ENCODE data around the gene SUCLG1. TPM values are rescaled to one million over a fixed set of nuclear protein-coding genes. Genes with fewer than 3 reads are reported as not detected.
"Not testable (repeated sequence)": the region's sequence is repeated elsewhere in the genome, so short reads cannot be mapped to it uniquely, and the experiment has no call there.

SUCLG1 gene
- total and polyA plus RNA-seq, 3 experiments from 2014 or later: 66.8 to 86.0 (median 72.7) TPM

DNA sequence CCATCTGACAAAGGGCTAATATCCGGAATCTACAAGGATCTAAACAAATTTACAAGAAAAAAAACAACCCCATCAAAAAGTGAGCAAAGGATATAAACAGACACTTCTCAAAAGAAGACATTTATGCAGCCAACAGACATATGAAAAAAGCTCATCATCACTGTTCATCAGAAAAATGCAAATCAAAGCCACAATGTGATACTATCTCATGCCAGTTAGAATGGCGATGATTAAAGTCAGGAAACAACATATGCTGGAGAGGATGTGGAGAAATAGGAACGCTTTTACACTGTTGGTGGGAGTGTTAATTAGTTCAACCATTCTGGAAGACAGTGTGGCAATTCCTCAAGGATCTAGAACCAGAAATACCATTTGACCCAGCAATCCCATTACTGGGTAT is 57.0 kb downstream of the SUCLG1 start:
- H3K36me3 Mint-ChIP-seq; H3K4me3 ChIP-seq (ENCODE audit: low read length); H3K4me3 Mint-ChIP-seq; H3K9me3 ChIP-seq (ENCODE audit: low read length); H3K27me3 ChIP-seq (ENCODE audit: insufficient read depth, low read length, poor library complexity, severe bottlenecking); CTCF ChIA-PET; H3K27me3 Mint-ChIP-seq; DNase-seq; POLR2A ChIA-PET; H3K36me3 ChIP-seq (ENCODE audit: insufficient read depth, low read length); H3K4me1 ChIP-seq (ENCODE audit: insufficient read depth, low read length); H3K4me1 Mint-ChIP-seq; H3K9me3 Mint-ChIP-seq; H3K27ac Mint-ChIP-seq; H3K27ac ChIP-seq (ENCODE audit: low read depth, low read length): not testable (repeated sequence)

DNA sequence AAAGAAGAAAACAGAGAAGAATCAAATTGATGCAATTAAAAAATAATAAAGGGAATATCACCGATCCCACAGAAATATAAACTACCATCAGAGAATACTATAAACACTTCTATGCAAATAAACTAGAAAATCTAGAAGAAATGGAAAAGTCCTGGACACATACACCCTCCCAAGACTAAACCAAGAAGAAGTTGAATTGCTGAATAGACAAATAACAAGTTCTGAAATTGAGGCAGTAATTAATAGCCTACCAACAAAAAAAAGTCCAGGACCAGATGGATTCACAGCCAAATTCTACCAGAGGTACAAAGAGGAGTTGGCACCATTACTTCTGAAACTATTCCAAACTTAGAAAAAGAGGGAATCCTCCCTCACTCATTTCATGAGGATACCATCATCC is 59.2 kb downstream of the SUCLG1 start:
- H3K9me3 Mint-ChIP-seq; H3K4me1 ChIP-seq (ENCODE audit: insufficient read depth, low read length); H3K27ac ChIP-seq (ENCODE audit: low read depth, low read length); DNase-seq; CTCF ChIA-PET; H3K36me3 Mint-ChIP-seq; H3K27me3 ChIP-seq (ENCODE audit: insufficient read depth, low read length, poor library complexity, severe bottlenecking); POLR2A ChIA-PET; H3K9me3 ChIP-seq (ENCODE audit: low read length); H3K27me3 Mint-ChIP-seq; H3K4me3 Mint-ChIP-seq; H3K4me3 ChIP-seq (ENCODE audit: low read length); H3K4me1 Mint-ChIP-seq; H3K36me3 ChIP-seq (ENCODE audit: insufficient read depth, low read length); H3K27ac Mint-ChIP-seq: not testable (repeated sequence)

DNA sequence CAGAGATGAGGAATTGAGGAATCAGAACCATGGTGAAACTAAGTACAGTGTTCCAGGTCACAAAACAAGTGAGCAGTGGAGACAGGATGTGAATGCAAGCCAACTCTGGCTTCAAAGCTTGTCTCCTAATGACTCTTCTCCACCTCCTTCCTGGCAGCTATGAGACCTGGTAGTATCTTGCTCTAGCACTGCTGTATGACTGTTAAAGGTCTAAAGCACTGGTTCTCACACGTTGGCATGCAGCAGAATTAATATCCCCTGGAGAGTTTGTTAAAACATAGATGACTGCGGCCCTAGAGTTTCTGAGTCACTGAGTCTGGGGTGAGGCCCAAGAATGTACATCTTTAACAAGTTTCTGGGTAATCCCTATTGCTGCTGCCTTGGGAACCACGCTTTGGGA is 63.3 kb downstream of the SUCLG1 start:
- Mint-ChIP-seq H3K4me1 (no peaks in the 10 kb centered on the region), H3K4me3 (no peak overlapping the region), H3K27me3 (peaks cover 11 to 14% of the 10 kb centered on the region in 2 donors), H3K27ac (no peak overlapping the region), H3K9me3 (peaks cover 0 to 2% (median 0%) of the 10 kb centered on the region in 5 donors), H3K36me3 (peaks cover 0 to 12% (median 4%) of the 10 kb centered on the region in 3 donors)
- Histone ChIP-seq H3K4me3 (ENCODE audit: low read length) (no peak overlapping the region), H3K27me3 (ENCODE audit: insufficient read depth, low read length, poor library complexity, severe bottlenecking) (no peaks in the 10 kb centered on the region), H3K4me1 (ENCODE audit: insufficient read depth, low read length) (no peaks in the 10 kb centered on the region), H3K9me3 (ENCODE audit: low read length) (no peaks in the 10 kb centered on the region), H3K36me3 (ENCODE audit: insufficient read depth, low read length) (no peaks in the 10 kb centered on the region), H3K27ac (ENCODE audit: low read depth, low read length) (no peak overlapping the region)
- CTCF ChIA-PET: no interaction called here
- DNase-seq: no peak
- POLR2A ChIA-PET: no interaction called here

DNA sequence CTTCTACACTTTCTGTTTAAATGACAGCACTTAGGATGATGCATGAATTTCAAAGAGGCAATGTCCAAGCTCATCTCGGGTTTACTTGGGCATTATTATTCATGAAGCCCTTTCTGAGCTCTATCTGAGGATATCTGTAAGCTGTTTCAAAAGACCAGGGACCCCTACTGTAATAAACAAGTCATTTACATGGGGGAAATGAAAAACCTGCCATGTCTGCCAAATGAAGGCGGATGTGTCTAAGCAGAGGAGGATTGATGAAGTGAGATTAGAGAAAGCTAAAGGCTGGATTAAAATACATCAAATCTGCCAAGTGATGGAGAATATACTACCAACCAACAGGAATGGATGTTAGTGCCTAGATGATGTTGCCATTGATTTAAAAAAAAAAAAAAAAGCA is 64.5 kb downstream of the SUCLG1 start:
- Mint-ChIP-seq H3K4me3 (no peak overlapping the region), H3K27me3 (peaks cover 11 to 18% of the 10 kb centered on the region in 2 donors), H3K36me3 (peaks cover 0 to 12% (median 4%) of the 10 kb centered on the region in 3 donors), H3K27ac (no peak overlapping the region), H3K9me3 (peaks cover 0 to 2% (median 0%) of the 10 kb centered on the region in 5 donors), H3K4me1 (no peaks in the 10 kb centered on the region)
- CTCF ChIA-PET: no interaction called here
- DNase-seq: no peak
- Histone ChIP-seq H3K27me3 (ENCODE audit: insufficient read depth, low read length, poor library complexity, severe bottlenecking) (no peaks in the 10 kb centered on the region), H3K27ac (ENCODE audit: low read depth, low read length) (no peak overlapping the region), H3K9me3 (ENCODE audit: low read length) (no peaks in the 10 kb centered on the region), H3K4me3 (ENCODE audit: low read length) (no peak overlapping the region), H3K36me3 (ENCODE audit: insufficient read depth, low read length) (no peaks in the 10 kb centered on the region), H3K4me1 (ENCODE audit: insufficient read depth, low read length) (no peaks in the 10 kb centered on the region)
- POLR2A ChIA-PET: no interaction called here

DNA sequence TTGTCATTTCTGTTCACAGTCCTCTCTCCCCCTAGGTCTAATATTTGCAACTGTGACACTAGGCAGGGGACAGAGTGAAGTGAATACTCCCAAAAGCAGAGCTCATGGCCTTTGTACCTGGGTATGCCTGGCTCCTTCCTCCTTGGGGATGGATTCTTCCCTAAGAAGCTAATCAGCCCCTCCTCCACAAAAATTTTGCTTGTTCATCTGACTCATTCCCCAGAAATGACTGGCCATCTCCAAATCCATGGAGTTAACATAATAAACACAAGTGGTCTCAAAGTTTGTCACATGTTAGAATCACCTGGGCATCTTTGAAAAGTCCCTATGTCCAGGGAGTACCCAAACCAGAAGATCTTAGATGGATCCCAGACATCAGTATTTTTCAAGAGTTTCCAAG is 65.3 kb downstream of the SUCLG1 start:
- Mint-ChIP-seq H3K36me3 (peaks cover 0 to 12% (median 4%) of the 10 kb centered on the region in 3 donors), H3K27me3 (peaks cover 11 to 18% of the 10 kb centered on the region in 2 donors), H3K9me3 (peaks cover 0 to 2% (median 0%) of the 10 kb centered on the region in 5 donors), H3K4me1 (no peaks in the 10 kb centered on the region), H3K4me3 (no peak overlapping the region), H3K27ac (no peak overlapping the region)
- ChIA-PET POLR2A (no interaction called here), CTCF (no interaction called here)
- no peak overlapping the region for H3K27ac ChIP-seq (ENCODE audit: low read depth, low read length)
- H3K4me1 ChIP-seq (ENCODE audit: insufficient read depth, low read length): no peaks in the 10 kb centered on the region
- DNase-seq: no peak
- H3K36me3 ChIP-seq (ENCODE audit: insufficient read depth, low read length): no peaks in the 10 kb centered on the region
- no peak overlapping the region for H3K4me3 ChIP-seq (ENCODE audit: low read length)
- H3K27me3 ChIP-seq (ENCODE audit: insufficient read depth, low read length, poor library complexity, severe bottlenecking): no peaks in the 10 kb centered on the region
- no peaks in the 10 kb centered on the region for H3K9me3 ChIP-seq (ENCODE audit: low read length)

DNA sequence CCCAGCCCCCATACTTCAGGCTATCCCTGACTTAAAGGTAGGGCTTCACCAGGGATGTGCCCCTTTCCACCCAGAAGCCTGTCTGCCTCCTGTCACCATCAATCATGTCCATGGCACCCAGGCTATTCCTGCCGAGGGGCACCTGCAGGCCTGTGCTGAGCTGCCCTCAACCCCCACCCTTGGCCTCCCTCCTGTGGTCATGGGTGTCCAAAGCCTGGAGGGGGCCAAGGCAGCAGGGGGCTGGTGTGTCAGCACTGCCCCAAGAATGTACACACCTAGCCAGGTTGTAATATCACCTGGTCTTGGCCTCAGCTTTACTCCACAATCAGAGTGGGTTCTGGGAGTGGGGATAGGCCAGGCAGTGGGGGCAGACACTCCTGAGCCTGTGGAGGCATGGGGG is 69.3 kb downstream of the SUCLG1 start:
- POLR2A ChIA-PET: no interaction called here
- H3K27ac ChIP-seq (ENCODE audit: low read depth, low read length): no peak overlapping the region
- Mint-ChIP-seq H3K27ac (no peak overlapping the region), H3K4me1 (no peaks in the 10 kb centered on the region), H3K4me3 (no peak overlapping the region), H3K9me3 (peaks cover 0 to 4% (median 0%) of the 10 kb centered on the region in 5 donors), H3K36me3 (peaks cover 0 to 12% (median 5%) of the 10 kb centered on the region in 3 donors), H3K27me3 (peaks cover 16 to 39% of the 10 kb centered on the region in 2 donors)
- no peaks in the 10 kb centered on the region for H3K27me3 ChIP-seq (ENCODE audit: insufficient read depth, low read length, poor library complexity, severe bottlenecking)
- CTCF ChIA-PET: no interaction called here
- DNase-seq: no peak
- H3K4me1 ChIP-seq (ENCODE audit: insufficient read depth, low read length): no peaks in the 10 kb centered on the region
- no peaks in the 10 kb centered on the region for H3K9me3 ChIP-seq (ENCODE audit: low read length)
- no peaks in the 10 kb centered on the region for H3K36me3 ChIP-seq (ENCODE audit: insufficient read depth, low read length)
- H3K4me3 ChIP-seq (ENCODE audit: low read length): no peak overlapping the region

DNA sequence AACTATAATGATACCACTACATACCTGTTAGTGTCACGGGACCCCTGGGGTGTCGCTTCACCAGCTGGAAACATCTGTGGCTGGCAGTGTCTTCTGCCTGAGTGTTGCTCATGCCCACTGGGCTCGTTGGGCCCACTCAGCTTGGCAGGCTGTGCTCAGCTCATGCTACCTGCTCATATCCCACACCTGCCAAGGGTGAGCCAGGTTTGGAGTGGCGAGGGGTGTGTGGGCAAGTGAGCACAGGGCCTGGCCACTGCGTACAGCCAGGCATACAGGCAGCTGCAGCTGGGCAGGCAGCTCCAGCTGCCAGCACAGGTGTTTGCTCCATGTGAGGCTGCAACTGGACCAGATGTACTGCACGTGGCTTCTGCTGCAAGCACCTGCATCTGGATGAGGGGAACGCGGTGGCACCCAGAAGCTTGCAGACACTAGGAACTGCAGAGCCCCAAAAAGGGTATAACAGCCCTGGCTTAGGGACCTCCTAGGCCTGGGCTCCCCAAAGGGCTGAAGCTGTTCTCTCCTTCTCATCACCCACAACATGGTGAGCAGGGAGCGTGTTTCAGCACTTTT is 70.1 kb downstream of the SUCLG1 start:
- Mint-ChIP-seq H3K36me3 (peaks cover 0 to 12% (median 5%) of the 10 kb centered on the region in 3 donors), H3K4me3 (no peak overlapping the region), H3K27ac (no peak overlapping the region), H3K4me1 (no peaks in the 10 kb centered on the region), H3K9me3 (peaks cover 0 to 4% (median 0%) of the 10 kb centered on the region in 5 donors), H3K27me3 (peaks cover 17 to 44% of the 10 kb centered on the region in 2 donors)
- no peak for DNase-seq
- Histone ChIP-seq H3K9me3 (ENCODE audit: low read length) (no peaks in the 10 kb centered on the region), H3K4me3 (ENCODE audit: low read length) (no peak overlapping the region), H3K27ac (ENCODE audit: low read depth, low read length) (no peak overlapping the region), H3K36me3 (ENCODE audit: insufficient read depth, low read length) (no peaks in the 10 kb centered on the region), H3K4me1 (ENCODE audit: insufficient read depth, low read length) (no peaks in the 10 kb centered on the region), H3K27me3 (ENCODE audit: insufficient read depth, low read length, poor library complexity, severe bottlenecking) (no peaks in the 10 kb centered on the region)
- ChIA-PET CTCF (no interaction called here), POLR2A (no interaction called here)

DNA sequence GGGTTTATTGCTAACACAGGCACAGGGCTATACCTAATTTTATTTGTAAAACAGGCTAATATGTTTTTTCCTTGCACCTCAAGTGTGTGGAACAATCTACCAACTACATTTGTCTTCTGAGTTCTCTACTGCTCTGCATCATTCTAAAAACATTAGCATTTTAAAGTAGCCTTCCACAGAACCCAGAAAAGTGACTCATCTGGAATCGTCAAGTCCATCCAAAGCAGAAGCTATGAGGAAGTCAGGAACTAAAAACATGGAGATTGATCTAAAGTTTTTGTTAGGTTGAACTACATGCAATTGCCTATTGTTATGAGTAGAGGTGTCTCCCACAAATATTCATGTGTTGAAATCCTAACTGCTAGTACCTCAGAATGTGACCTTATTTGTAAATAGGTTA is 70.9 kb downstream of the SUCLG1 start:
- H3K4me3 ChIP-seq (ENCODE audit: low read length): no peak overlapping the region
- peaks cover 21 to 48% of the 10 kb centered on the region in 2 donors for H3K27me3 Mint-ChIP-seq
- POLR2A ChIA-PET: no interaction called here
- no peaks in the 10 kb centered on the region for H3K4me1 ChIP-seq (ENCODE audit: insufficient read depth, low read length)
- H3K4me1 Mint-ChIP-seq: no peaks in the 10 kb centered on the region
- H3K27ac ChIP-seq (ENCODE audit: low read depth, low read length): no peak overlapping the region
- DNase-seq: no peak
- no peak overlapping the region for H3K4me3 Mint-ChIP-seq
- H3K9me3 ChIP-seq (ENCODE audit: low read length): no peaks in the 10 kb centered on the region
- H3K27me3 ChIP-seq (ENCODE audit: insufficient read depth, low read length, poor library complexity, severe bottlenecking): no peaks in the 10 kb centered on the region
- H3K9me3 Mint-ChIP-seq: peaks cover 0 to 4% (median 0%) of the 10 kb centered on the region in 5 donors
- H3K36me3 Mint-ChIP-seq: peaks cover 0 to 12% (median 5%) of the 10 kb centered on the region in 3 donors
- CTCF ChIA-PET: no interaction called here
- H3K36me3 ChIP-seq (ENCODE audit: insufficient read depth, low read length): no peaks in the 10 kb centered on the region
- no peak overlapping the region for H3K27ac Mint-ChIP-seq

Data from CD8-positive, alpha-beta memory T cell (primary cell).